ENCODE measurements around the gene SCARF2.

Gene SCARF2

GRCh38 chr22:20457506-20458240 is 20.0 kb upstream of the SCARF2 start:
- H3K9me3 ChIP-seq (ENCODE audit: low read length) = no peaks in the 10 kb centered on the region
- peaks cover 3% of the 10 kb centered on the region for H3K4me1 ChIP-seq (ENCODE audit: insufficient read depth, low read length, severe bottlenecking)
- H3K36me3 ChIP-seq (ENCODE audit: insufficient read depth, low read length) = no peaks in the 10 kb centered on the region; the same call in 1 of the 2 replicates
- H3F3A ChIP-seq (ENCODE audit: insufficient read depth, low read length) = no peaks in the 10 kb centered on the region
- TF ChIP-seq EZH2 (IDR thresholded peaks at IDR 0.05; ENCODE audit: borderline replicate concordance, low read length) = no peak
- TF ChIP-seq CTCF (IDR thresholded peaks at IDR 0.05; ENCODE audit: low read length) = no peak
- H3K79me2 ChIP-seq (ENCODE audit: insufficient read depth, low read length) = no peaks in the 10 kb centered on the region
- H3K9me2 ChIP-seq (ENCODE audit: low read depth, low read length) = no peaks in the 10 kb centered on the region
- no peak overlapping the region for H3K27ac ChIP-seq (ENCODE audit: low read depth, low read length, poor library complexity, severe bottlenecking)
- no peak overlapping the region for H3K4me2 ChIP-seq (ENCODE audit: low read length)
- H3K4me3 ChIP-seq (ENCODE audit: low read depth, low read length, poor library complexity, severe bottlenecking) = no peak overlapping the region
- H3K27me3 ChIP-seq (ENCODE audit: insufficient read depth, low read length) = no peaks in the 10 kb centered on the region
- H3K9ac ChIP-seq (ENCODE audit: low read length) = no peak overlapping the region
- H4K20me1 ChIP-seq (ENCODE audit: insufficient read depth, low read length) = no peaks in the 10 kb centered on the region
- H2AFZ ChIP-seq (ENCODE audit: low read length) = no peak overlapping the region

GRCh38 chr22:20456722-20457076 is 19.1 kb upstream of the SCARF2 start:
- no peak overlapping the region for H2AFZ ChIP-seq (ENCODE audit: low read length)

GRCh38 chr22:20456064-20456721 is 18.6 kb upstream of the SCARF2 start:
- Histone ChIP-seq H3K4me2 (ENCODE audit: low read length) (no peak overlapping the region), H3K4me3 (ENCODE audit: low read depth, low read length, poor library complexity, severe bottlenecking) (no peak overlapping the region), H3K9me3 (ENCODE audit: low read length) (no peaks in the 10 kb centered on the region), H2AFZ (ENCODE audit: low read length) (no peak overlapping the region), H4K20me1 (ENCODE audit: insufficient read depth, low read length) (no peaks in the 10 kb centered on the region), H3K9ac (ENCODE audit: low read length) (no peak overlapping the region; the same call in 1 of the 2 replicates), H3K27ac (ENCODE audit: low read depth, low read length, poor library complexity, severe bottlenecking) (no peak overlapping the region), H3K9me2 (ENCODE audit: low read depth, low read length) (no peaks in the 10 kb centered on the region), H3K27me3 (ENCODE audit: insufficient read depth, low read length) (no peaks in the 10 kb centered on the region), H3F3A (ENCODE audit: insufficient read depth, low read length) (no peaks in the 10 kb centered on the region), H3K79me2 (ENCODE audit: insufficient read depth, low read length) (no peaks in the 10 kb centered on the region), H3K36me3 (ENCODE audit: insufficient read depth, low read length) (no peaks in the 10 kb centered on the region; the same call in 1 of the 2 replicates), H3K4me1 (ENCODE audit: insufficient read depth, low read length, severe bottlenecking) (no peaks in the 10 kb centered on the region)
- TF ChIP-seq CTCF (IDR thresholded peaks at IDR 0.05; ENCODE audit: low read length) (peak; percentile 92), EZH2 (IDR thresholded peaks at IDR 0.05; ENCODE audit: borderline replicate concordance, low read length) (no peak)

More at GRCh38 chr22:20456722-20457076, 19.1 kb upstream of the SCARF2 start:
- no peaks in the 10 kb centered on the region for H3K9me3 ChIP-seq (ENCODE audit: low read length)
- H3K9ac ChIP-seq (ENCODE audit: low read length) = no peak overlapping the region; the same call in 1 of the 2 replicates
- no peak overlapping the region for H3K4me3 ChIP-seq (ENCODE audit: low read depth, low read length, poor library complexity, severe bottlenecking)
- H3K79me2 ChIP-seq (ENCODE audit: insufficient read depth, low read length) = no peaks in the 10 kb centered on the region
- no peaks in the 10 kb centered on the region; the same call in 1 of the 2 replicates for H3K36me3 ChIP-seq (ENCODE audit: insufficient read depth, low read length)
- no peaks in the 10 kb centered on the region for H3K9me2 ChIP-seq (ENCODE audit: low read depth, low read length)
- H4K20me1 ChIP-seq (ENCODE audit: insufficient read depth, low read length) = no peaks in the 10 kb centered on the region
- no peaks in the 10 kb centered on the region for H3K27me3 ChIP-seq (ENCODE audit: insufficient read depth, low read length)
- no peaks in the 10 kb centered on the region for H3K4me1 ChIP-seq (ENCODE audit: insufficient read depth, low read length, severe bottlenecking)
- H3K27ac ChIP-seq (ENCODE audit: low read depth, low read length, poor library complexity, severe bottlenecking) = no peak overlapping the region
- no peaks in the 10 kb centered on the region for H3F3A ChIP-seq (ENCODE audit: insufficient read depth, low read length)
- H3K4me2 ChIP-seq (ENCODE audit: low read length) = no peak overlapping the region
- TF ChIP-seq CTCF (IDR thresholded peaks at IDR 0.05; ENCODE audit: low read length) = no peak
- TF ChIP-seq EZH2 (IDR thresholded peaks at IDR 0.05; ENCODE audit: borderline replicate concordance, low read length) = no peak
